GM23338 (cell line): Measurements from ENCODE around the gene SLC25A13.

Experiments
- CREB1 ChIP-seq: fragments of 250-450 bp; sonication (Bioruptor Pico); IDR thresholded peaks from 2 replicates; pipeline ENCODE4 v1.5.0; 2020; ENCODE audit warnings: low read depth, mild to moderate bottlenecking, moderate library complexity
- CTCF ChIP-seq, 2 experiments: fragments of 200-600 bp in 1 of 2; sonication (generic) in 1 of 2; conservative IDR thresholded peaks; 2 replicates each; pipeline versions ENCODE4 v1.5.1 to v1.6.1; 2016 to 2017; ENCODE audit warnings: antibody characterized with exemption in 2 of 2, low read depth in 2 of 2, mild to moderate bottlenecking in 2 of 2, moderate library complexity in 1 of 2
- EZH2 ChIP-seq: fragments of 200-600 bp; sonication (generic); IDR thresholded peaks from one replicate; pipeline ENCODE4 v1.8.0; 2017; ENCODE audit warnings: antibody characterized with exemption, mild to moderate bottlenecking, low read depth; ENCODE audit not compliant: unreplicated experiment
- EZH2phosphoT487 ChIP-seq: fragments of 200-600 bp; sonication (generic); IDR thresholded peaks from one replicate; pipeline ENCODE4 v1.8.1; 2018; ENCODE audit warnings: antibody characterized with exemption; ENCODE audit not compliant: unreplicated experiment
- JUNB ChIP-seq: IDR thresholded peaks from one replicate; pipeline ENCODE4 v1.6.1; 2016; ENCODE audit warnings: antibody characterized with exemption; ENCODE audit not compliant: unreplicated experiment
- NANOG ChIP-seq: IDR thresholded peaks from 2 replicates; pipeline ENCODE4 v1.6.1; 2016; ENCODE audit warnings: antibody characterized with exemption, borderline replicate concordance
- POLR2AphosphoS5 ChIP-seq: IDR thresholded peaks from 2 replicates; pipeline ENCODE4 v1.6.1; 2016; ENCODE audit warnings: antibody characterized with exemption, low read depth
- REST ChIP-seq: IDR thresholded peaks from one replicate; pipeline ENCODE4 v1.6.1; 2018; ENCODE audit warnings: antibody characterized with exemption; ENCODE audit not compliant: unreplicated experiment
- ZNF331 ChIP-seq: fragments of 250-450 bp; sonication (Bioruptor Pico); IDR thresholded peaks from 2 replicates; pipeline ENCODE4 v1.5.0; 2020; ENCODE audit warnings: low read depth, mild to moderate bottlenecking, moderate library complexity

GRCh38 chr7:96228760-96229159 is 93.1 kb downstream of the SLC25A13 start:
- TF ChIP-seq EZH2 = no peak
- no peak for TF ChIP-seq POLR2AphosphoS5
- TF ChIP-seq CTCF (conservative IDR thresholded peaks at IDR 0.05; ENCODE audit: low read depth in 2 of 2) = no peak
- no peak for TF ChIP-seq JUNB
- TF ChIP-seq REST = no peak
- no peak for TF ChIP-seq ZNF331 (CRISPR knock-in tag)
- no peak for TF ChIP-seq CREB1 (CRISPR knock-in tag)
- TF ChIP-seq NANOG = no peak
- TF ChIP-seq EZH2phosphoT487 = no peak
